HepG2 (cell line): ENCODE results near the gene BANK1. TPM values are rescaled to one million over a fixed set of nuclear protein-coding genes. Genes with fewer than 3 reads are reported as not detected.
A peak's percentile ranks its signal among the peaks of the same experiment; 100 is the strongest.

Source experiments
- ATF7-NPFF ChIP-seq: sonication (generic); formaldehyde crosslinking; IDR thresholded peaks from 2 replicates; pipeline ENCODE4 v1.8.1; 2023; ENCODE audit warnings: mild to moderate bottlenecking, low read depth, missing genetic modification reagents, moderate library complexity
- BHLHE40 ChIP-seq: IDR thresholded peaks from 2 replicates; pipeline ENCODE4 v1.6.1; 2011; ENCODE audit warnings: low read length, improper control_type of control experiment
- DNMT3B ChIP-seq: conservative IDR thresholded peaks from 2 replicates; pipeline ENCODE4 v1.6.1; 2016; ENCODE audit warnings: missing biosample characterization, control low read depth
- E2F1 ChIP-seq: sonication (generic); formaldehyde crosslinking; IDR thresholded peaks from 2 replicates; pipeline ENCODE4 v1.5.0; 2020; ENCODE audit warnings: missing genetic modification reagents
- FOXA1 ChIP-seq, 2 experiments: fragments of 450-650 bp in 1 of 2; sonication (generic) in 1 of 2; formaldehyde crosslinking in 1 of 2; IDR thresholded peaks; 2 replicates each; pipeline versions ENCODE4 v1.4.0 to v1.6.1; 2016 to 2020; ENCODE audit warnings: missing genetic modification reagents in 1 of 2
- FOXO1 ChIP-seq: sonication (generic); formaldehyde crosslinking; IDR thresholded peaks from 2 replicates; pipeline ENCODE4 v1.4.0; 2020; ENCODE audit warnings: missing genetic modification reagents
- HHEX ChIP-seq: IDR thresholded peaks from 2 replicates; pipeline ENCODE4 v1.6.1; 2016; ENCODE audit warnings: control low read depth
- JDP2 ChIP-seq: sonication (generic); formaldehyde crosslinking; IDR thresholded peaks from 2 replicates; pipeline ENCODE4 v1.8.1; 2022; ENCODE audit warnings: missing genetic modification reagents, borderline replicate concordance
- JUND ChIP-seq: sonication (generic); formaldehyde crosslinking; IDR thresholded peaks from 2 replicates; pipeline ENCODE4 v1.8.0; 2022; ENCODE audit warnings: mild to moderate bottlenecking, missing genetic modification reagents
- KAT8 ChIP-seq: IDR thresholded peaks from 2 replicates; pipeline ENCODE4 v1.6.1; 2016; ENCODE audit warnings: missing genetic modification reagents, missing compliant biosample characterization
- MXD1 ChIP-seq: sonication (generic); formaldehyde crosslinking; IDR thresholded peaks from 2 replicates; pipeline ENCODE4 v1.4.0; 2020; ENCODE audit warnings: mild to moderate bottlenecking, missing genetic modification reagents
- NR2F6 ChIP-seq, 2 experiments: IDR thresholded peaks; 2 replicates each; pipeline ENCODE4 v1.6.1; 2016; ENCODE audit warnings: antibody characterized with exemption in 1 of 2, mild to moderate bottlenecking in 1 of 2
- SNAPC2 ChIP-seq: sonication (generic); formaldehyde crosslinking; IDR thresholded peaks from 2 replicates; pipeline ENCODE4 v1.8.1; 2022; ENCODE audit warnings: mild to moderate bottlenecking, missing genetic modification reagents
- SRSF9 ChIP-seq: fragments of 200-400 bp; formaldehyde crosslinking; IDR thresholded peaks from 2 replicates; pipeline ENCODE4 v1.6.1; 2018; ENCODE audit warnings: borderline replicate concordance, mild to moderate bottlenecking, low read depth, low read length; ENCODE audit not compliant: insufficient read depth, poor library complexity, severe bottlenecking
- STAT6 ChIP-seq: sonication (generic); formaldehyde crosslinking; IDR thresholded peaks from 2 replicates; pipeline ENCODE4 v1.4.0; 2020; ENCODE audit warnings: missing genetic modification reagents, mild to moderate bottlenecking, borderline replicate concordance
- TBX3 ChIP-seq: fragments of 450-650 bp; IDR thresholded peaks from 2 replicates; pipeline ENCODE4 v1.6.1; 2017; ENCODE audit warnings: antibody characterized with exemption, mild to moderate bottlenecking, inconsistent platforms, borderline replicate concordance
- TEAD2 ChIP-seq: sonication (generic); formaldehyde crosslinking; IDR thresholded peaks from 2 replicates; pipeline ENCODE4 v1.9.0; 2021; ENCODE audit warnings: missing genetic modification reagents
- ZBTB26 ChIP-seq: IDR thresholded peaks from 2 replicates; pipeline ENCODE4 v1.6.1; 2016; ENCODE audit warnings: missing compliant biosample characterization, missing genetic modification reagents, borderline replicate concordance
- ZBTB39 ChIP-seq: sonication (generic); formaldehyde crosslinking; IDR thresholded peaks from 2 replicates; pipeline ENCODE4 v1.5.0; 2020; ENCODE audit warnings: missing genetic modification reagents
- ZNF329 ChIP-seq: sonication (generic); formaldehyde crosslinking; IDR thresholded peaks from 2 replicates; pipeline ENCODE4 v1.9.0; 2021; ENCODE audit warnings: low read depth, mild to moderate bottlenecking, missing genetic modification reagents
- ZNF331 ChIP-seq: sonication (generic); formaldehyde crosslinking; IDR thresholded peaks from 2 replicates; pipeline ENCODE4 v1.4.0; 2020; ENCODE audit warnings: missing genetic modification reagents
- ZNF335 ChIP-seq: sonication (generic); formaldehyde crosslinking; IDR thresholded peaks from 2 replicates; pipeline ENCODE4 v1.4.0; 2020; ENCODE audit warnings: missing genetic modification reagents
- ZNF614 ChIP-seq: IDR thresholded peaks from 2 replicates; pipeline ENCODE4 v1.6.1; 2018; ENCODE audit warnings: missing biosample characterization, missing genetic modification reagents, inconsistent platforms, borderline replicate concordance
- ZNF768 ChIP-seq: sonication (generic); formaldehyde crosslinking; IDR thresholded peaks from 2 replicates; pipeline ENCODE4 v1.4.0; 2020; ENCODE audit warnings: missing genetic modification reagents
- polyA plus RNA-seq, 8 experiments: library from polyadenylated mRNA; depleted of rRNA in 3 of 8; stranded (reverse) in 7 of 8; unstranded in 1 of 8; fragments of >200 nt; fragmentation: Illumina TruSeq in 4 of 8; extraction: Trizol in 4 of 8; gene quantifications; 2 replicates each; pipeline versions ENCODE4 v1.2.1 to v1.2.3, GENCODE V29; 2011 to 2016; ENCODE audit warnings: low read depth in 4 of 8, missing spikeins in 1 of 8, mixed read lengths in 1 of 8; ENCODE audit not compliant: insufficient read depth in 1 of 8
- total RNA-seq, 5 experiments: library from RNA; depleted of rRNA; stranded (reverse); fragments of >200 nt; fragmentation: Illumina TruSeq; extraction: Trizol; gene quantifications; 2 replicates each; pipeline ENCODE4 v1.2.3, GENCODE V29; 2016; ENCODE audit warnings: low read depth in 1 of 5

Gene BANK1
- total and polyA plus RNA-seq, 2 of the 13 experiments (the other 11 are each of a cell fraction or from before 2014, with no cell fraction given), result 0.15 TPM; not detected in 1

GRCh38 chr4:101885574-101885973 is 95.0 kb downstream of the BANK1 start (continued):
- TF ChIP-seq ZNF329 (no peak), BHLHE40 (no peak), E2F1 (no peak), TBX3 (peak; percentile 75; the same call in 1 of the 2 replicates), ZBTB26 (CRISPR knock-in tag) (no peak), ZNF768 (CRISPR knock-in tag) (no peak), JUND (peak; percentile 89), FOXO1 (CRISPR knock-in tag) (peak; percentile 74), SNAPC2 (CRISPR knock-in tag) (no peak), MXD1 (no peak), KAT8 (0 out of 2 replicates have a peak, but pooled peaks have one; percentile 33), ATF7-NPFF (CRISPR knock-in tag) (no peak), NR2F6 (IDR thresholded peaks at IDR 0.05) (peak; percentile 52; the same call in 1 of the 2 replicates), NR2F6 (CRISPR knock-in tag; IDR thresholded peaks at IDR 0.05) (no peak), FOXA1 (IDR thresholded peaks at IDR 0.05) (peak; percentile 90), FOXA1 (CRISPR knock-in tag; IDR thresholded peaks at IDR 0.05) (peak; percentile 97), TEAD2 (CRISPR knock-in tag) (no peak), DNMT3B (CRISPR knock-in tag) (no peak), ZBTB39 (CRISPR knock-in tag) (no peak), ZNF335 (CRISPR knock-in tag) (0 out of 2 replicates have a peak, but pooled peaks have one; percentile 51), STAT6 (CRISPR knock-in tag) (no peak), ZNF331 (peak; percentile 85; the same call in 1 of the 2 replicates), ZNF614 (CRISPR knock-in tag) (0 out of 2 replicates have a peak, but pooled peaks have one; percentile 32), JDP2 (CRISPR knock-in tag) (no peak), HHEX (peak; percentile 88), SRSF9 (no peak)
